ENCODE data around the gene APOBEC3G.
"Not testable (repeated sequence)": the region's sequence is repeated elsewhere in the genome, so short reads cannot be mapped to it uniquely, and the experiment has no call there.

DNA sequence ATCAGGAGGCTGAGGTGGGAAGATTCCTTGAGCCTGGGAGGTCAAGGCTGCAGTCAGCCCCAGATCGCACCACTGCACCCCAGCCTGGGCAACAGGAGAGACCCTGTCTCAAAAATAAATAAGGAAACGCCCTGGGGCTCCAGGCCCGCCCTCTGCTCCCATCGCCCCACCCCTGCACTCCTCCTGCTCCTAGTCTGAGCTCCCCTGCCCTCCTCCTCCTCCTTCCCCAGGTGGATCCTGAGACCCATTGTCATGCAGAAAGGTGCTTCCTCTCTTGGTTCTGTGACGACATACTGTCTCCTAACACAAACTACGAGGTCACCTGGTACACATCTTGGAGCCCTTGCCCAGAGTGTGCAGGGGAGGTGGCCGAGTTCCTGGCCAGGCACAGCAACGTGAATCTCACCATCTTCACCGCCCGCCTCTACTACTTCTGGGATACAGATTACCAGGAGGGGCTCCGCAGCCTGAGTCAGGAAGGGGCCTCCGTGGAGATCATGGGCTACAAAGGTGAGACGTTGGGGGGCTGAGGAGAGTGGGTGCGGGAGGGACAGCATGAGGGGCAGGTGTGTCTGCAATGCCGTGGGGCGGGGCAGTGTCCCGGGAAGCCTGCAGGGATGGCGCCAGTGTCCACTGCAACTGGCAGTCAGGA is 25.1 kb upstream of the APOBEC3G start:
- TF ChIP-seq EZH2 (IDR thresholded peaks at IDR 0.05; ENCODE audit: low read depth, unreplicated experiment); CTCF (conservative IDR thresholded peaks at IDR 0.05; ENCODE audit: low read depth in 2 of 2); CREB1 (CRISPR knock-in tag; IDR thresholded peaks at IDR 0.05; ENCODE audit: low read depth); POLR2AphosphoS5 (IDR thresholded peaks at IDR 0.05; ENCODE audit: low read depth); ZNF331 (CRISPR knock-in tag; IDR thresholded peaks at IDR 0.05; ENCODE audit: low read depth); JUNB (IDR thresholded peaks at IDR 0.05; ENCODE audit: unreplicated experiment); EZH2phosphoT487 (IDR thresholded peaks at IDR 0.05; ENCODE audit: unreplicated experiment); REST (IDR thresholded peaks at IDR 0.05; ENCODE audit: unreplicated experiment); ZNF114 (CRISPR knock-in tag; IDR thresholded peaks at IDR 0.05); STAT1 (IDR thresholded peaks at IDR 0.05; ENCODE audit: unreplicated experiment); NANOG (IDR thresholded peaks at IDR 0.05; ENCODE audit: borderline replicate concordance): not testable (repeated sequence)
- TF ChIP-seq, protein P1, sequence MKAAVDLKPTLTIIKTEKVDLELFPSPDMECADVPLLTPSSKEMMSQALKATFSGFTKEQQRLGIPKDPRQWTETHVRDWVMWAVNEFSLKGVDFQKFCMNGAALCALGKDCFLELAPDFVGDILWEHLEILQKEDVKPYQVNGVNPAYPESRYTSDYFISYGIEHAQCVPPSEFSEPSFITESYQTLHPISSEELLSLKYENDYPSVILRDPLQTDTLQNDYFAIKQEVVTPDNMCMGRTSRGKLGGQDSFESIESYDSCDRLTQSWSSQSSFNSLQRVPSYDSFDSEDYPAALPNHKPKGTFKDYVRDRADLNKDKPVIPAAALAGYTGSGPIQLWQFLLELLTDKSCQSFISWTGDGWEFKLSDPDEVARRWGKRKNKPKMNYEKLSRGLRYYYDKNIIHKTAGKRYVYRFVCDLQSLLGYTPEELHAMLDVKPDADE (IDR thresholded peaks at IDR 0.05), result not testable (repeated sequence)
- TF ChIP-seq, protein P2, sequence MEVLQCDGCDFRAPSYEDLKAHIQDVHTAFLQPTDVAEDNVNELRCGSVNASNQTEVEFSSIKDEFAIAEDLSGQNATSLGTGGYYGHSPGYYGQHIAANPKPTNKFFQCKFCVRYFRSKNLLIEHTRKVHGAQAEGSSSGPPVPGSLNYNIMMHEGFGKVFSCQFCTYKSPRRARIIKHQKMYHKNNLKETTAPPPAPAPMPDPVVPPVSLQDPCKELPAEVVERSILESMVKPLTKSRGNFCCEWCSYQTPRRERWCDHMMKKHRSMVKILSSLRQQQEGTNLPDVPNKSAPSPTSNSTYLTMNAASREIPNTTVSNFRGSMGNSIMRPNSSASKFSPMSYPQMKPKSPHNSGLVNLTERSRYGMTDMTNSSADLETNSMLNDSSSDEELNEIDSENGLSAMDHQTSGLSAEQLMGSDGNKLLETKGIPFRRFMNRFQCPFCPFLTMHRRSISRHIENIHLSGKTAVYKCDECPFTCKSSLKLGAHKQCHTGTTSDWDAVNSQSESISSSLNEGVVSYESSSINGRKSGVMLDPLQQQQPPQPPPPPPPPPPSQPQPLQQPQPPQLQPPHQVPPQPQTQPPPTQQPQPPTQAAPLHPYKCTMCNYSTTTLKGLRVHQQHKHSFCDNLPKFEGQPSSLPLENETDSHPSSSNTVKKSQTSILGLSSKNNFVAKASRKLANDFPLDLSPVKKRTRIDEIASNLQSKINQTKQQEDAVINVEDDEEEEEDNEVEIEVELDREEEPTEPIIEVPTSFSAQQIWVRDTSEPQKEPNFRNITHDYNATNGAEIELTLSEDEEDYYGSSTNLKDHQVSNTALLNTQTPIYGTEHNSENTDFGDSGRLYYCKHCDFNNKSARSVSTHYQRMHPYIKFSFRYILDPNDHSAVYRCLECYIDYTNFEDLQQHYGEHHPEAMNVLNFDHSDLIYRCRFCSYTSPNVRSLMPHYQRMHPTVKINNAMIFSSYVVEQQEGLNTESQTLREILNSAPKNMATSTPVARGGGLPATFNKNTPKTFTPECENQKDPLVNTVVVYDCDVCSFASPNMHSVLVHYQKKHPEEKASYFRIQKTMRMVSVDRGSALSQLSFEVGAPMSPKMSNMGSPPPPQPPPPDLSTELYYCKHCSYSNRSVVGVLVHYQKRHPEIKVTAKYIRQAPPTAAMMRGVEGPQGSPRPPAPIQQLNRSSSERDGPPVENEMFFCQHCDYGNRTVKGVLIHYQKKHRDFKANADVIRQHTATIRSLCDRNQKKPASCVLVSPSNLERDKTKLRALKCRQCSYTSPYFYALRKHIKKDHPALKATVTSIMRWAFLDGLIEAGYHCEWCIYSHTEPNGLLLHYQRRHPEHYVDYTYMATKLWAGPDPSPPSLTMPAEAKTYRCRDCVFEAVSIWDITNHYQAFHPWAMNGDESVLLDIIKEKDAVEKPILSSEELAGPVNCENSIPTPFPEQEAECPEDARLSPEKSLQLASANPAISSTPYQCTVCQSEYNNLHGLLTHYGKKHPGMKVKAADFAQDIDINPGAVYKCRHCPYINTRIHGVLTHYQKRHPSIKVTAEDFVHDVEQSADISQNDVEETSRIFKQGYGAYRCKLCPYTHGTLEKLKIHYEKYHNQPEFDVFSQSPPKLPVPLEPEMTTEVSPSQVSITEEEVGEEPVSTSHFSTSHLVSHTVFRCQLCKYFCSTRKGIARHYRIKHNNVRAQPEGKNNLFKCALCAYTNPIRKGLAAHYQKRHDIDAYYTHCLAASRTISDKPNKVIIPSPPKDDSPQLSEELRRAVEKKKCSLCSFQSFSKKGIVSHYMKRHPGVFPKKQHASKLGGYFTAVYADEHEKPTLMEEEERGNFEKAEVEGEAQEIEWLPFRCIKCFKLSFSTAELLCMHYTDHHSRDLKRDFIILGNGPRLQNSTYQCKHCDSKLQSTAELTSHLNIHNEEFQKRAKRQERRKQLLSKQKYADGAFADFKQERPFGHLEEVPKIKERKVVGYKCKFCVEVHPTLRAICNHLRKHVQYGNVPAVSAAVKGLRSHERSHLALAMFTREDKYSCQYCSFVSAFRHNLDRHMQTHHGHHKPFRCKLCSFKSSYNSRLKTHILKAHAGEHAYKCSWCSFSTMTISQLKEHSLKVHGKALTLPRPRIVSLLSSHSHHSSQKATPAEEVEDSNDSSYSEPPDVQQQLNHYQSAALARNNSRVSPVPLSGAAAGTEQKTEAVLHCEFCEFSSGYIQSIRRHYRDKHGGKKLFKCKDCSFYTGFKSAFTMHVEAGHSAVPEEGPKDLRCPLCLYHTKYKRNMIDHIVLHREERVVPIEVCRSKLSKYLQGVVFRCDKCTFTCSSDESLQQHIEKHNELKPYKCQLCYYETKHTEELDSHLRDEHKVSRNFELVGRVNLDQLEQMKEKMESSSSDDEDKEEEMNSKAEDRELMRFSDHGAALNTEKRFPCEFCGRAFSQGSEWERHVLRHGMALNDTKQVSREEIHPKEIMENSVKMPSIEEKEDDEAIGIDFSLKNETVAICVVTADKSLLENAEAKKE (CRISPR knock-in tag; IDR thresholded peaks at IDR 0.05), result not testable (repeated sequence)
